GM21447 (cell line): Measurements from ENCODE around the gene PRR23C.
"Not testable (repeated sequence)": the region's sequence is repeated elsewhere in the genome, so short reads cannot be mapped to it uniquely, and the experiment has no call there.

ENCODE experiments used
- ATAC-seq: cut with Tn5 transposase; IDR thresholded peaks from one replicate; pipeline ENCODE4 v1.9.1; 2021; ENCODE audit not compliant: unreplicated experiment

Gene PRR23C

DNA sequence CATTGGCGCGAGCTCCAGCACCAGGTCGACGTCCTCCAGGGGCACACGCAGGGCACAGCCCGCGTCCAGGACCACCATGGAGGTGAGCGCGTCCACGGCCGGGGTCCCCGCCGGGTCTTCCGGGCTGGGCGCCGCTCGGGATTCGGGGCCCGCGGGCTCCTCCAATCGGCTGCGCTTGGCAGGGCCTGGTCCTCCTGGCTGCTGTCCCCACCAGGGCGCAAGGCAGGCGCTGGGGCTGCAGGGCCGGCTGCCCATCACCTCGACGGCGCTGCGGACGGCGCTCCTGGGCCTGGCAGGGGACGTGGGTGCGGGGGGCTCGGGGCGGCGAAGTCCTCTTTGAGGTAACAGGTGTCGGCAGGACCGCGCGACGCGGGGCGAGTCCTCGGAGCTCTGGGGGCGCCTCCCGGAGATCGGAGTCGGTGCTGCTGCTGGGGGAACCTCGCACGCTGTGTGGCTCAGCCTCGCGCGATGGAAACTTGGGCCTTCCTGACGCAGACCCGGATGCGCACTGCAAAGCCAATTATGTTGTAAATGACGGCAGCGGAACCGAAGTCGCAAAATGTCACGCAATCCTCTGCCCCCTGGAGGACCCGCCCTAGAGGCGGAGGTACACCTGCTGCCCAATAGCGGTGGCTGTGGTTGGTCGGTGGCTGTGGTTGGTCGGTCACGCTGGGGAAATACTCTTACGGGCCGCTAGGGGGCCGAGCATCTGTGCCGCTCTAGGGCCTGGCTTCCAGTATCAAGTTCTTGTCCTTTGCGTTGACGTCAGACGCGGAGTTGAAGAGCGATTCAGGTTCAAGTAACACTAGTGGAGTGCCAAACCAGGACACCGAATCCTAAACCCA is at the start of gene PRR23C:
Gene PRR23C, minus strand, starts transcription at position 527 of the 845 bp plus-strand sequence. Its CDS starts 272 bp downstream, at position 255.
- no peak for ATAC-seq

DNA sequence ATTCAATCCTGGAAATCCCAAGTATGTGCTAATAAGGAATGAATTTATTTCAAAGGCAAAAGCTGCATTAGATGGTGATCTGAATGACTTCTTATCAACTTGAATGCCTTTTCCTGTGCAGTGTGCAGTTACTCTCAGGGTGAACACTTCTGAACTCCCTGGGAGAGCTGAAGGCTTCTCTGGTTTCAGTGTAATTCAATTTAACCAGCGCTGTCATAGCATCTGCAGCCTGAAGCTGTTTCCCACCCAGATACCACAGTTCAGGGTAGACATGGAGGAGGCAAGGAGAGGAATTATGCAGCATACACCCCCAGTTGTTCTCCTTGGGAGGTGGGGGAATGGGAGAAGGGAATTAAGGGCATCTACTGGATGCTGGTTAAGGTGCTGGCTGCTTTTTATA is 49.1 kb upstream of the PRR23C start:
- no peak for ATAC-seq

DNA sequence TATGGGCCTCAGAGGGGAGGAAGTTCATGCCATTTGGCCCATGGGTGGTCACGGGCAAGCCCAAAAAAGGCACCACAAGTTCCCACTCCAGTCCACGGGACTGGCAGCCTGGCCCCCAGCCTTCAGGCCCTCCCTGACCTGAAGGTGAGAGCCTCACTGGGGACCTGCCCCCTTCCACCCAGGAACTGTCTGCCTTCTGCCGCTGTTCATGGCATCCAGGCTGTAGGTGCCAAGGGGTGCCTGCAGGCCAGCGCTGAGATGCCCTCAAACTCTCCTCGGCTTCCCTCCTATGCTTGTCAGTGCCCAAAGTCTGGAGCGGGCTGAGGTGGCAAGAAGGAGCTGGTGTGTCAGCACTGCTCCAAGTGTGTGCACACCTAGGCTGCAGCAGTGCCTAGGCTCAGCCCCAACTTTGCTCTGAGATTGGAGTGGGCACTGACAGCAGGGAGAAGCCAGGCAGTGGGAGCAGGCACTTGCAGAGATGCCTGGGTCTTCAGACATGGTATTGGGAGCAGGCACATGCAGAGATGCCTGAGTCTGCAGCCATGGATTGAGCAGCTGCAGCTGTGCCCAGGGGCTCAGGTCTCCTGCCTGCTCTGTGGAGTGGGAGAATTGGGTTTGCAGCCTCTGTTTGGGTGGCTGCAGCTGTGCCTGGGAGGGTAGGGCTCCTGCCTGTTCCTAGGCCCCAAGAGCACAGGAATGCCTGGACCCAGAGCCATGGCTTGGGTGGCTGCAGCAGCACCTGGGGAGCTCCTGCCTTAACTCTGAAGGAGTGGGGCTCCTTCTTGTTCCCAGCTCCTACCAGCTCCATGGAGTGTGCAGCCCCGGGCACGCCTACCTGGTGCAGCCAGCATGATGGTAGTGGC is 44.0 kb upstream of the PRR23C start:
- no peak for ATAC-seq

DNA sequence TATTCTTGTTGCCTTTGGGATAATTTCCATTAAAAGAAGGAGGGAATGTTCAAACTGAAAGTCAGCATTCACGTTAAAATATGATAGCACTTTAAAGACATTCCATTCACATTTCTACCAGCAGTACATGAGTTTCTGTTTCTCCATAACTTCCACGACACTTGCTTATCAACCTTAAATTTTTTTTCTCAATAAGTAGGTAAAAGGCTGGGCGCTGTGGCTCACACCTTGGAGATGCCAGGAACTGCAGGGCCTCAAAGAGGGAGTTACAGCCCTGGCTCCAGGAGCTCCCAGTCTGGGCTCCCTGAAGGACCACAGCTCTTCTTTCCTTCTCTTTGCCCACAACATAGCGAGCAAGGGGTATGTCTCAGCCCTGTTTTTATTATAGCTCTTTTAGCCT is 42.9 kb upstream of the PRR23C start:
- no peak for ATAC-seq

DNA sequence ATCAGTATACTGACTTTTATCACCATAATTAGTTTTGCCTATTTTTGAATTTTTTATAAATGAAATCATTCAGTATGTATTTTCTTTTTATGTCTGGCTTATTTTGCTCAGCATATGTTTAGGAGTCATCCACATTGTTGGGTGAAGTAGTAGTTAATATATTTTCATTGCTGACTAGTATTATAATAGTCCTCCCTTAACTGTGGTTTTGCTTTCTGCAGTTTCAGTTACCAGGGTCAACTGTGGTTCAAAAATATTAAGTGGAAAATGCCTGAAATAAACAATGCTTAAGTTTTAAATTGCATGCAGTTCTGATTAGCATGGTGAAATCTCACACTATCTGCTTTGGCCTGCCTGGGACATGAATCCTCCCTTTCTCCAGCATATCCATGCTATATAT is 39.5 kb upstream of the PRR23C start:
- no peak for ATAC-seq

DNA sequence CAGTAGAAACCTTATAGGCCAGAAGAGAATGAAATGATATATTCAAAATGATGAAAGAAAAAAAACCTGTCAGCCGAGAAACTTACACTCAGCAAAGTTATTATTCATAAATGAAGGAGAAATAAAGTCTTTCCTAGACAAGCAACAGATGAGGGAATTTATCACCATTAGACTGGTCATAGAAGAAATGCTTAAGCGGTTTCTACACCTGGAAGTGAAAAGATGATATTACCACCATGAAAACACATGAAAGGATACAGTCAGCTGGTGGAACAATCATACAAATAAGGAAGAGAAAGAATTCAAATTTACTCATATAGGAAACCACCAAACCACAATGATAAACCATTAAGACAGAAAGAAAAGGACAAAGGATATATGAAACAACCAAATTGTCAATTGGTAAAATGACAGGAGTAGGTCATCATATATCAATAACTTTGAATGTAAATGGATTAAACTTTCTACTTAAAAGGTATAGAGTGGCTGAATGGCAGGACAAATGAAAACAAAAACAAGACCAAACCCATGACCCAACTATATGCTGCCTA is 29.9 kb upstream of the PRR23C start:
- no peak for ATAC-seq

DNA sequence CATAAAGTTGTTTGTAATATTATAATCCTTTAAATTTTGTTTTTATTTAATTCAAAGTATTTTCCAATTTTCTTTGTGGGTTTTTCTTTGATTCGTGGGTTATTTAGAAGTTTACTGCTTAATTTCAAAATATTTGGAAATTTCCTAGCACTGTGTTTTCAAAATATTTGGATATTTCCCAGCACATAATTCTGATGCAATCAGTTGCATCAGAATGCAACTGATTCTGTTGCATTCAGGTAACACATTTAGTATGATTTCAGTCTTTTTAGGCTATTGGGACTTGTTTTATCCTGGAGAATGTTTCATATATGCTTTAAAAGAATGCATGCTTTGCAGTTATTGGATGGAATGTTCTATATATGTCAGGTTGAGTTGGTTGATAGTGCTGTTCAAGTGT is 18.2 kb upstream of the PRR23C start:
- no peak for ATAC-seq

DNA sequence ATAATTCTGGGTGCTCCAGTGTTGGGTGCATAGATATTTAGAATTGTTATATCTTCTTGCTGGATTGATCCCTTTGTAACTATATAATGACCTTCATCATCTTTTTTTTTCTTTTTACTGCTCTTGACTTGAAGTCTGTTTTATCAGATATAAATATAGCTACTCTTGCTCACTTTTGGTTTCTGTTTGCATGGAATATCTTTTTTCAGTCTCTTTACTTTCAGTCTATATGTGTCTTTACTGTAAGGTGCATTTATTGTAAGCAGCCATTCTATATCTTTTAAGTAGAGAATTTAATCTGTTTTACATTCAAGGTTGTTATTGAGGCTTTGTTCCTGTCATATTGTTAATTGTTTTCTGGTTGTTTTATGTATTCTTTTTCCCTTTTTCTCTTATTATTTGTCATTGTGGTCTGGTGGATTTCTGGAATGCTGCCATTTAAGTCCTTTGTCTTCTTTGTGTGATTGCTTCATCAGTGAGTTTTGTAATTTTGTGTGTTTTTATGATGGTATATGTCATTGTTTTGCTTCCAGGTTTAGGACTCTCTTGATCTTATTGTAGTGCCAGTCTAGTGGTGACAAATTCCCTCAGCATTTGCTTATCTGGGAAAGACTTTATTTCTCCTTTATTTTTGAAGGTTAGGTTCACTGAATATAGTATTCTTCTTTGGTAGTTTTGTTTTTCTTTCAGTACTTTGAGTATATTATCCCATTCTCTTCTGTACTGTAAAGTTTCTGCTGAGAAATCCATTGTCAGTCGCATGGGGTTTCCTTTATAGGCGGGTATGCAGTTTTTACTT is 8.3 kb upstream of the PRR23C start:
- no peak for ATAC-seq

DNA sequence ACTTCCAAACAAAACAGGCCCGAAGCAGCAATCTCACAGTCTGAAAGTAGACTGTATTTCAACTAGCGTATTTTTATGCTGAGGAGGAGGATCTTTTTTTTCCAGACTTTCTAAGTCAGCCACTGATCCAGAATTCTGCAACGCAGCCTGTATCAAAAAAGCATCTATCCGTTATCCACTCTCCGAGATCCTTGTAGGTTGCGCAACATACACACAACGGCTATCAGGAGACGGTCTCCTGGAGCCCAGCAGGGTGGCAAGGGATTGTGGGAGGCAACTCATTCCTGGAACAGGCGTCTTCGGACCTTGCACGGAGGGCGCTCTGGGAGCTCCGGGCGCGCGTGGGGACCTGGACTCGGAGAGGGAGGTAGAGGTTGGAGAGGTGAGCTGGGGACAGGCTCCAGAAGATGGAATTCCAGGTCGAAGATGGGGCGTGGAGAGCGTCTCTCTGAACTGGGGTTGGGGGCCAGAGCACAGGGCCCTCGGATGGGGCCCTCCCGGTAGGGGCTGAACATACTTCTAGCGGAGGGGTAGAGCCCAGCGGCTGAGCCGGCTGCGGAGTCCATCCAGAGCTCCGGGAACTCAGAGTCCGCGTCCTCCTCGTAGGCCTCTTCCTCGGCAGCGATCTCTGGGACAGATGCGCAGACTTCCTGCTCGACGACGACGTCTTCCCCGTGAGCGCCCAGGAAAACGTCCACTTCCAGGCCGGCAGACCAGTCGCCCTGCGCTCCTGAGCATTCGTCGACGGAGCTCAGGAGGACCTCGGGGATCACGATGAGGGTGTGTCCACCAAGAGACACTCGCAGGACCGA is 932 bp downstream of the PRR23C start:
- no peak for ATAC-seq

DNA sequence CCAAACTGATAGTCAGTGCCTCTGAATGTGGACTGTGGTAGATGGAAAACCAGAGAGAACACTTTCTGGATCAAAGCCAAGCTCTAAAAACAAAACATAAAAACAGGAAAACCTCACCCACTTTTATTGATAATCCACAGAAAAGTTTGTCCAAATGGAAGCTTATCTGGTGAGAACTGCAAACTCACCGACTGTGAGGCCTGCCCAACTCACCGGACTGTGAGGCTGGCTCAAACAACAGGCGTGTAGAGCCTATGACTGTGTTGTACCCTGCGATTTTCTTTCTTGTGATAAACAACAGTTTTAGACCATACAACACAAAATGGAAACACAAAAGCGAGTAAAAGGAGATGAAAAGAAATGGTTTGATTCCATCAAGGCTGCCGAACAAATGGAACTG is 7.2 kb downstream of the PRR23C start:
- no peak for ATAC-seq

DNA sequence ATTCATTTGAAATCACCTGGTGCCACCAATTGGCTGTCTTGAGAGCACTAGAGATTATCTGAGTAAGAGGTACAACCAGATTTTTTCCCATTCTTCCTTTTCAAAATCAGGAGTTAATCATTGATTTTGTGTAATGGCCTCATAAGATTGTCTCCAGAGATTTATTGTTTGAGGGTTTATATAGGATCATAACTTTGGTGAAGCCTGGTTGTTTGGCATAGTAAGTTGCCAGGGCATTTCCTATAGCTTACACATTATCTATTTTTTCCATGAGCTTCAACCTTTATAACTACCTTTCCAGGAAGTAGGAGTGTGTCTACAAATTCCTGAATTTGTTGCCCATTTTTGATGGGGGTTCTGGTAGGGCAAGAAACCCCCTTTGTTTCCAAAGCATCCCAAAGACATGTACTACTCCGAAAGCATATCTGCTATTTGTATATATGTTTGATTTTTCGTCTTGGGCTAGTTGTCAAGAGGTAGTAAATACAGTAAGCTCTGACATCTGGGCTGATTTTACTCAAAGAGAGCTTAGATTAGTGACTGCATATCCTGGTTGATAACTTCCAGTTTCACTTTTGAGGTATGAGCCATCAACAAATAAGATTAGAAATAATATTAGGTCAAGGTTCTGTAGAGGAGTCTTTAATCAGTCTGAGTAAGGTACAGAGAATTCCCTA is 12.2 kb downstream of the PRR23C start:
- no peak for ATAC-seq

DNA sequence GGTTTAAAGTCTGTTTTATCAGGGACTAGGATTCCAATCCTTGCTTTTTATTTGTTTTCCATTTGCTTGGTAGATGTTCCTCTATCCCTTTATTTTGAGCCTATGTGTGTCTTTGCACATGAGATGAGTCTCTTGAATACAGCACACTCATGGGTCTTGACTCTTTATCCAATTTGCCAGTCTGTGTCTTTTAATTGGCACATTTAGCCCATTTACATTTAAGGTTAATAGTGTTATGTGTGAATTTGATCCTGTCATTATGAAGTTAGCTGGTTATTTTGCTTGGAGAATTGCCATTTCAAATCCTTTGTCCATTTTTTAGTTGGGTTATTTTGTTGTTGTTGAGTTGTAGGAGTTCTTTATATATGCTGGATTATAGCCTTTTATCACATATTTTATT is 14.1 kb downstream of the PRR23C start:
- ATAC-seq, result not testable (repeated sequence)

DNA sequence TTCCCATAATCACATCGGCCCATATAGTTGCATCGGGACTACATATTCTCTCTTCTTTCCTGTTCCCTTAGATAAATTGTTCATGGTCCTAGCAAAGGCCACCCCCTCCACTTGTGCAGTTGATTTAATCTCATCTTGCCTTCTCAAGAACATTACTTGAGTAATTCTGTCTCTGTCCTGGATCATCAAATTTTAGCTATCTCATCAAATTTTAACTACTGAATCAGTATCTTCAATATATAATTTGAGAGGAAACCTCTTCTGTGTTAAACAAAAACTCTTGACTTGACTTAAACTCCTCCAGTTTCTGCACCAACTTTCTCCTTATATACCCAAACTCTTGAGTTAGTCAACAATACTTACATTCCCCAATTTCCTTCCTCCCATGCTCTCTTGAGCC is 19.7 kb downstream of the PRR23C start:
- no peak for ATAC-seq

DNA sequence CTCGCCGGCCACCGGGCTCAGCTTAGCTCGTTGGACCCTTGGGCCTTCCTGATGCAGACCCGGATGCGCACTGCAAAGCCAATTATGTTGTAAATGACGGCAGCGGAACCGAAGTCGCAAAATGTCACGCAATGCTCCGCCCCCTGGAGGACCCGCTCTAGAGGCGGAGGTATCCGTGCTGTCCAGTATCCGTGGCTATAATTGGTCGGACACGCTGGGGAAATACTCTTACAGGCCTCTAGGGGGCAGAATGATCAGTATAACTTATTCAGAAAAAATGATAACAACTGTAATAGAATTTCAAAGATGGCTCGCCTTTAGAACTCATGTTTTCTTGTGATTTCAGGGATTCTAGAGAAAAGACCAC is 23.8 kb downstream of the PRR23C start, which contains the start of gene PRR23B:
Gene PRR23B, minus strand, starts transcription at position 59 of the 367 bp plus-strand sequence. CDS start 265 bp downstream, outside the sequence.
- no peak for ATAC-seq

DNA sequence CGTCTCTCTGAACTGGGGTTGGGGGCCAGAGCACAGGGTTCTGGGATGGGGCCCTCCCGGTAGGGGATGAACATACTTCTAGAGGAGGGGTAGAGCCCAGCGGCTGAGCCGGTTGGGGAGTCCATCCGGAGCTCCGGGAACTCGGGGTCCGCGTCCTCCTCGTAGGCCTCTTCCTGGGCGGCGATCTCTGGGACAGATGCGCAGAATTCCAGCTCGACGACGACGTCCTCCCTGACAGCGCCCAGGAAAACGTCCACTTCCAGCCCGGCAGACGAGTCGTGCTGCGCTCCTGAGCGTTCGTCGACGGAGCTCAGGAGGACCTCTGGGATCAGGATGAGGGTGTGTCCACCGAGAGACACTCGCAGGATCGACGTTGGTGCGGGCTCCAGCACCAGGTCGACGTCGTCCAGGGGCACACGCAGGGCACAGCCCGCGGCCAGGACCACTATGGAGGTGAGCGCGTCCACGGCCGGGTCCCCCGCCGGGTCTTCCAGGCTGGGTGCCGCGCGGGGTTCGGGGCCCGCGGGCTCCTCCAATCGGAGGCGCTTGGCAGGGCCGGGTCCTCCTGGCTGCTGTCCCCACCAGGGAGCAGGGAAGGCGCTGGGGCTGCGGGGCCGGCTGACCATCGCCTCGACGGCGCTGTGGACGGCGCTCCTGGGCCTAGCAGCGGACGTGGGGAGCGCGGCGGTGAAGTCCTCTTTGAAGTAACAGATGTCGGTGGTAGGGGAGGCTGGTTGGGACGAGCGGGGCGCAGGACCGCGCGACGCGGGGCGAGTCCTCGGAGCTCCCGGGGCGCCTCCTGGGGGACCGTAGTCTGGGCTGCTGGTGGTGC is 24.4 kb downstream of the PRR23C start:
- ATAC-seq, result no peak

DNA sequence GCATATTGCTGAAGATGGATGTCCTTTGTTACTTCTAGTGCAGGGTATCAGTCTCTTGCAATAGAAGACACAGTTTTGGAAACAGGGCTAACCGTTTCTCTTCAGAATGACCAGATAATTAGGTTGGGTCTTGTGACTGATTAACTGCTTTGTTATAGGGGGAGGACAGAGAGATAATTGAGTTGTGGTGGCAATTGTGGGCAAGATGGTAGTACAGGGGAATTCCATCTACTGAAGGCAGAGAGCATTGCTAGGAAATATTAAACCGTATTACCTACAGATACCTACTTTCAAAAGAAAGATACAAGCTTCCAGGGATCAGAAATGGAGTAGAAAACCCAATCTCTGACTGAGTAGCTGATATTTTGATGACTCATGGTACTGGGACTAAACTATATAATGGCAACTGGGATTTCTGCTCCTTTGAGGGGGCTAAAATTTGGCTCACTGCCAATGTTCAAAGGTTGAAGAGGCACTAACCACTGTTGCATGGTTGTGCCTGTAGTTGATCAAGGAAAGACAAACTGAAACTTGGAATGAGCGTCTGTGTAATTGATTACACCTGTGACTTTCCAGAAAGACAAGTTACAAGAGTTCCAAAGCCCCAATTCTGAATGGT is 28.2 kb downstream of the PRR23C start:
- no peak for ATAC-seq

DNA sequence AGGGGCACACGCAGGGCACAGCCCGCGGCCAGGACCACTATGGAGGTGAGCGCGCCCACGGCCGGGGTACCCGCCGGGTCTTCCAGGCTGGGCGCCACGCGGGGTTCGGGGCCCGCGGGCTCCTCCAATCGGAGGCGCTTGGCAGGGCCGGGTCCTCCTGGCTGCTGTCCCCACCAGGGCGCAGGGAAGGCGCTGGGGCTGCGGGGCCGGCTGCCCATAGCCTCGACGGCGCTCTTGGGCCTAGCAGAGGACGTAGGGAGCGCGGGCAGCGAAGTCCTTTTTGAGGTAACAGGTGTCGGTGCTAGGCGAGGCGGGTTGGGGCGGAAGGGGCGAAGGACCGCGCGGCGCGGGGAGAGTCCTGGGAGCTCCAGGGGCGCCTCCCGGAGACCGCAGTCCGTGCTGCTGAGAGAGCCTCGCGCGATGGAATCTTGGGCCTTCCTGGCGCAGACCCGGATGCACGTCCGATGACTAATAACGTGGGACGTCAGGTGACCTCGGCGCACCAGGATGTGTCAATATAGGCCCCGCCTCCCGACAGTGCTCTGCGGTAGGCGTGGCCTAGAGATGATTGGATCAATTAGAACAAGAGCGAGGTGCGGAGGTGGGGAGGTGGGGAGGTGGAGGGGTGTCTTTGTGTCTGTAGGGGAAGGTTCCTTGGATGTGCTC is 38.5 kb downstream of the PRR23C start, which contains the start of gene PRR23A:
Gene PRR23A, minus strand, starts transcription at position 218 of the 666 bp plus-strand sequence. Its CDS starts 0 bp downstream, at position 218.
- ATAC-seq, result no peak
